ENCODE data around the gene PTGIS. TPM values are rescaled to one million over a fixed set of nuclear protein-coding genes. Genes with fewer than 3 reads are reported as not detected.

The PTGIS gene
- total RNA-seq, 2 experiments from 2014 or later = 1.5 to 1.6 TPM

- CTCF ChIA-PET = interaction anchor here (1.0 kb wide), 1 partner anchor 10 kb away, joined by 4 read pairs; no protein-coding TSS in a partner anchor
- DNase-seq (no peak), ATAC-seq (no peak)
- Mint-ChIP-seq H3K27me3 (peaks cover 13% of the 10 kb centered on the region), H3K9me3 (no peaks in the 10 kb centered on the region), H3K4me3 (no peak overlapping the region), H3K4me1 (ENCODE audit: low read depth) (no peaks in the 10 kb centered on the region), H3K36me3 (ENCODE audit: low read depth) (no peaks in the 10 kb centered on the region), H3K27ac (no peak overlapping the region)
- intact Hi-C loops (cut with micrococcal nuclease) = no loop called here
- POLR2A ChIA-PET = no interaction called here
- TF ChIP-seq CTCF (IDR thresholded peaks at IDR 0.05) = no peak
Observed at GRCh38 chr20:49519212-49519712, 48.7 kb downstream of the PTGIS start.

- H3K4me3 Mint-ChIP-seq = no peak overlapping the region
- ATAC-seq (no peak), DNase-seq (no peak)
- CTCF ChIA-PET = interaction anchor here (1.0 kb wide), 1 partner anchor 9 kb away, joined by 4 read pairs; no protein-coding TSS in a partner anchor
- TF ChIP-seq CTCF (IDR thresholded peaks at IDR 0.05) = no peak
- H3K27me3 Mint-ChIP-seq = peaks cover 10% of the 10 kb centered on the region
- intact Hi-C loops (cut with micrococcal nuclease) = no loop called here
- no peaks in the 10 kb centered on the region for H3K9me3 Mint-ChIP-seq
- H3K4me1 Mint-ChIP-seq (ENCODE audit: low read depth) = no peaks in the 10 kb centered on the region
- POLR2A ChIA-PET = no interaction called here
- H3K27ac Mint-ChIP-seq = no peak overlapping the region
- H3K36me3 Mint-ChIP-seq (ENCODE audit: low read depth) = no peaks in the 10 kb centered on the region
Observed at GRCh38 chr20:49518576-49518975, 49.4 kb downstream of the PTGIS start.

- H3K9me3 Mint-ChIP-seq = no peaks in the 10 kb centered on the region
- H3K4me3 Mint-ChIP-seq = no peak overlapping the region
- H3K27ac Mint-ChIP-seq = no peak overlapping the region
- H3K4me1 Mint-ChIP-seq (ENCODE audit: low read depth) = no peaks in the 10 kb centered on the region
- ATAC-seq = no peak
- no peaks in the 10 kb centered on the region for H3K36me3 Mint-ChIP-seq (ENCODE audit: low read depth)
- TF ChIP-seq CTCF (IDR thresholded peaks at IDR 0.05) = no peak
- POLR2A ChIA-PET = no interaction called here
- intact Hi-C loops (cut with micrococcal nuclease) = no loop called here
- peaks cover 10% of the 10 kb centered on the region for H3K27me3 Mint-ChIP-seq
- CTCF ChIA-PET = interaction anchor here (1.4 kb wide), 1 partner anchor 9 kb away, joined by 4 read pairs; no protein-coding TSS in a partner anchor
- DNase-seq = no peak
Observed at GRCh38 chr20:49517805-49518100, 50.2 kb downstream of the PTGIS start.

- ATAC-seq = no peak
- H3K9me3 Mint-ChIP-seq = no peaks in the 10 kb centered on the region
- no peak overlapping the region for H3K27ac Mint-ChIP-seq
- H3K4me1 Mint-ChIP-seq (ENCODE audit: low read depth) = no peaks in the 10 kb centered on the region
- TF ChIP-seq CTCF (IDR thresholded peaks at IDR 0.05) = no peak
- H3K4me3 Mint-ChIP-seq = no peak overlapping the region
- CTCF ChIA-PET = interaction anchor here (0.5 to 2.6 kb wide), 4 partner anchors 9 to 607 kb away, joined by 3 to 11 read pairs (median 4); no protein-coding TSS in a partner anchor
- intact Hi-C loops (cut with micrococcal nuclease) = no loop called here
- H3K36me3 Mint-ChIP-seq (ENCODE audit: low read depth) = no peaks in the 10 kb centered on the region
- POLR2A ChIA-PET = no interaction called here
- peaks cover 9% of the 10 kb centered on the region for H3K27me3 Mint-ChIP-seq
- DNase-seq = no peak
Observed at GRCh38 chr20:49516916-49517804, 50.8 kb downstream of the PTGIS start.

- no peaks in the 10 kb centered on the region for H3K36me3 Mint-ChIP-seq (ENCODE audit: low read depth)
- H3K9me3 Mint-ChIP-seq = no peaks in the 10 kb centered on the region
- DNase-seq = no peak
- no peak for ATAC-seq
- intact Hi-C loops (cut with micrococcal nuclease) = no loop called here
- H3K27me3 Mint-ChIP-seq = peaks cover 6% of the 10 kb centered on the region
- ChIA-PET CTCF (interaction anchor here (1.2 to 2.6 kb wide), 4 partner anchors 17 to 182 kb away, joined by 3 to 11 read pairs (median 4); no protein-coding TSS in a partner anchor), POLR2A (no interaction called here)
- H3K27ac Mint-ChIP-seq = no peak overlapping the region
- H3K4me3 Mint-ChIP-seq = no peak overlapping the region
- H3K4me1 Mint-ChIP-seq (ENCODE audit: low read depth) = no peaks in the 10 kb centered on the region
- no peak for TF ChIP-seq CTCF (IDR thresholded peaks at IDR 0.05)
Observed at GRCh38 chr20:49515586-49515985, 52.4 kb downstream of the PTGIS start.

Data from activated CD8-positive, alpha-beta T cell treated with anti-CD3 and anti-CD28 coated beads for 36 hours (primary cell).